Subcutaneous adipose tissue (tissue), 4 donors: ENCODE measurements around the gene PSMD3. TPM values are rescaled to one million over a fixed set of nuclear protein-coding genes. Genes with fewer than 3 reads are reported as not detected.

Experiments used
- CTCF ChIP-seq: fragments of 450-650 bp; IDR thresholded peaks from one replicate; pipeline ENCODE4 v1.5.1; 2016; ENCODE audit warnings: low read depth, mild to moderate bottlenecking, control low read depth, antibody characterized with exemption, moderate library complexity
- total RNA-seq, 4 donors: library from RNA; depleted of rRNA; stranded (reverse); fragments of >200 nt; gene quantifications; one replicate each; pipeline ENCODE4 v1.1.0, GENCODE V29; 2016

PSMD3 gene
- total RNA-seq, 4 donors from 2014 or later: 52.2 to 86.8 (median 68.2) TPM

- no peak for TF ChIP-seq CTCF
Observed at GRCh38 chr17:39939588-39940419, 40.8 kb upstream of the PSMD3 start.

- no peak for TF ChIP-seq CTCF
Observed at GRCh38 chr17:39943702-39944392, 36.8 kb upstream of the PSMD3 start.

- TF ChIP-seq CTCF: no peak
Observed at GRCh38 chr17:39944393-39944711, 36.3 kb upstream of the PSMD3 start.

GRCh38 chr17:39946551-39947330, 33.9 kb upstream of the PSMD3 start:
- TF ChIP-seq CTCF: no peak

GRCh38 chr17:39949028-39949427, 31.6 kb upstream of the PSMD3 start:
- TF ChIP-seq CTCF: no peak

- no peak for TF ChIP-seq CTCF
Observed at GRCh38 chr17:39950871-39951348, 29.7 kb upstream of the PSMD3 start.
